GM12874 (cell line): ENCODE measurements around the gene FOXO6.

ENCODE experiments used
- TF ChIP-seq, protein P1 (sequence below): IDR thresholded peaks from 2 replicates; pipeline ENCODE4 v1.5.1; 2011; ENCODE audit warnings: low read depth, mild to moderate bottlenecking, control low read depth, low read length, moderate library complexity; ENCODE audit not compliant: insufficient read depth

FOXO6 gene

DNA sequence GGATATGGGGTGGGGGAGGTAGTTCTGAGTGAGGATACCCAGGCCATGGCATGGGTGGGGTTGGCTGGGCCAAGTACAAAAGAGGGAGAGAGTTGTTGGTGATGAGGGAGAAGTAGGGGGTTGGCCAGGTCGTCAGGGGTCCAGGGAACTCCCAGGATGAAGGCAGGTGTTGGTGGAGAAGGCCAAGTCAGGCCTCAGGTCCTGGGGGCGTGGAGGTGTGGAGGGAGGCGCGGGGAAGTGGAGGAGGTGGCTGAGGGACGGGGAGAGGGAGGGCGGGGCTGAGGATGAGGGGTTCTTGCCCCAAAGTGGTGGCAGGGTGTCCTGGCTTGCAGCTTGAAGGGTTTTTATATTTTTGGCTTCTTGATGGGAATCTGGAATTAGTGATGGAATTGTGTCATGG lies 61.1 kb downstream of the FOXO6 start:
- TF ChIP-seq, protein P1, sequence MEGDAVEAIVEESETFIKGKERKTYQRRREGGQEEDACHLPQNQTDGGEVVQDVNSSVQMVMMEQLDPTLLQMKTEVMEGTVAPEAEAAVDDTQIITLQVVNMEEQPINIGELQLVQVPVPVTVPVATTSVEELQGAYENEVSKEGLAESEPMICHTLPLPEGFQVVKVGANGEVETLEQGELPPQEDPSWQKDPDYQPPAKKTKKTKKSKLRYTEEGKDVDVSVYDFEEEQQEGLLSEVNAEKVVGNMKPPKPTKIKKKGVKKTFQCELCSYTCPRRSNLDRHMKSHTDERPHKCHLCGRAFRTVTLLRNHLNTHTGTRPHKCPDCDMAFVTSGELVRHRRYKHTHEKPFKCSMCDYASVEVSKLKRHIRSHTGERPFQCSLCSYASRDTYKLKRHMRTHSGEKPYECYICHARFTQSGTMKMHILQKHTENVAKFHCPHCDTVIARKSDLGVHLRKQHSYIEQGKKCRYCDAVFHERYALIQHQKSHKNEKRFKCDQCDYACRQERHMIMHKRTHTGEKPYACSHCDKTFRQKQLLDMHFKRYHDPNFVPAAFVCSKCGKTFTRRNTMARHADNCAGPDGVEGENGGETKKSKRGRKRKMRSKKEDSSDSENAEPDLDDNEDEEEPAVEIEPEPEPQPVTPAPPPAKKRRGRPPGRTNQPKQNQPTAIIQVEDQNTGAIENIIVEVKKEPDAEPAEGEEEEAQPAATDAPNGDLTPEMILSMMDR, result no peak

DNA sequence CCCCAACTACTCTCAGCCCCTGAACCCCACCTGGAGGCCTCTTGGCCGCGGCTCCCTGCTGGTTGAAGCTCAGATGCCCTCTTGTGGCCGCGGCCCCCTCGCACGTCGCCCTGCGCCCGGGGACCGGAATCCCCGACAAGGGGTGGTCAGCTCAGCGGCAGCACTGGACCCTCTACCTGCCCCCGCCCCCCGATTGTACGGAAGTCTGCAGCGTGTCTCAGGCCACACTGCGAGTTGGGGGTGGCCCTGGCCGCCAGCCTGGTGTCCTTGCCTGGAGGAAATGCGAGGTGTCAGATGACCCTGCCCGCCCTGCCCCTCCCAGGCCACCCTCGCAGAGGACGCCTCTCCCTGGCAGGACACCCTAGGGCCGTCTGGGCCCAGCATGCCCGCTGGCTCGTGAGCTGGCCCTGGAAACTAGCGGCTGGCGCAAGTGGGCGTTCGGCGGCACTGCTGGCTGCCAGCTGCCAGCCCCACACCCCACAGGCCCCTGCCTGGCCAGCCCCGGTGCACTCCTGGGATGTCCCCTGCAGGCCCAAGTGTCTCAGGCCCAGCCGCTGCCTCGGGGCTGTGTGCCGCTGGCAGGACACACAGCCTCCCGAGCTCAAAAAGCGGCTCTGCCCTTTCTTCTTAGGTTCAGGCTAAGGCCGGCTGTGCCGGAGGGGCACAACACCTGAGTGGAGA lies 62.4 kb downstream of the FOXO6 start:
- TF ChIP-seq, protein P1, result no peak

DNA sequence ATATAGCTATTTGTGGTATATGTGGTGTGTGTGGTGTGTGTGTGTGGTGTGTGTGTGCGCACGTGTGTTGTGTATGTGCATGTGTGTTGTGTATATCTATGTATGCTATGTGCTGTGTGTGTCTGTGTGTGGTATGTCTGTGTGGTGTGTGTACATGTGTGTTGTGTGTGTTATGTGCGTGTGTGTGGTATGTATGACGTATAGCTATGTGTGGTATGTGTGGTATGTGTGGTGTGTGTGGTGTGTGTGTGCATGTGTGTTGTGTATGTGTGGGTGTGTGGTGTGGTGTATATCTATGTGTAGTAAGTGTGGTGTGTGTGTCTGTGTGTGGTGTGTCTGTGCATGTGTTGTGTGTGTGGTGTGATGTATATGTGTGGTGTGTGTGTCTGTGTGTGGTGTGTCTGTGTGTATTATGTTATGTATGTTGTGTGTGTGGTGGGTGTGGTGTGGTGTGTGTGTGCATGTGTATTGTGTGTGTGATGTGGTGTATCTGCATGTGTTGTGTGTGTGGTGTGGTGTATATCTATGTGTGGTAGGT lies 63.4 kb downstream of the FOXO6 start:
- TF ChIP-seq, protein P1, result no peak

DNA sequence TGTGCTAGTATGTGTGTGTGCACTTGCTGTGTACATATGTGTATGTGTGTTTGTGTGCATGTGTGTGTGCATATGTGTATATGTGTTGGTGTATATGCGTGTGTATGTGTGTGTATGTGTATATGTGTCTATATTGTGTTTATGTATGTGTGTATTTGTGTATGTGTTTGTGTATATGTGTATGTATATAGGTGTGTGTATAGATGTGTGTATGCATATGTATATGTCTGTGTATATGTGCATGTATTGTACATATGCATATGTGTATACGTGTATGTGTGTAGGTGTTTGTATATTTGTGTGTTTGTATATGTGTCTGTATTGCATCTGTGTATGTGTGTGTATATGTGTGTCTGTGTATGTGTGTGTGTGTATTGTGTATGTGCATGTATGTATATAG lies 64.1 kb downstream of the FOXO6 start:
- TF ChIP-seq, protein P1, result no peak

DNA sequence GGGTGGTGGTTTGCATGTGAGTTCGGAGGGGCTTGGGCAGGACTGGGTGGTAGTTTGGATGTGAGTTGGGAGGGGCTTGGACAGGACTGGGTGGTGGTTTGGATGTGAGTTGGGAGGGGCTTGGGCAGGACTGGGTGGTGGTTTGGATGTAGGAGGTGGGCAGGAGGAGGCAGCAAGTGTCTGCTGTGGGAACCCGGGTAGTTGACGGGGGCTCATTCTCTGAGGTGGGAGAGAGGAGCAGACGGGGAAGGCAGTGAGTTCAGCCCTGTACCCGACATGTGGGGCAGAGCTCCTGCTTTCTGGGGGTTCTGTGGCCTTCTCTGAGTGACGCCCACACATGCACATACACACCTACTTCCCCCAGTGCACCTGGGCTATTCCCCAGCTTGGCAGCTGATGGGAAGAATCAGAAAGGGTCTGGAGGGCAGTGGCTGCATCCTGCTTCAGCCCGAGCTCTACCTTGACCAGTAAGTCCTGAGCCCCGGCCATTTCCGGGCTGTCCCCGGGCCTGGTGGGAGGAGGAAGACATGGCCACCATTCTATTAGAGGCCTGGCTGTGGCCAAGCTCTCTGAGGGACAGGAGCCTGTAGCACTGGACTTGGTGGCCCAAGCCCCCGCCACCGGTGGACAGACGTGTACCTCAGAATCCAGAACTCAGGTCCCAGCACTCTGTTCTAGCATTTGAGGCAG lies 65.1 kb downstream of the FOXO6 start:
- TF ChIP-seq, protein P1, result no peak

DNA sequence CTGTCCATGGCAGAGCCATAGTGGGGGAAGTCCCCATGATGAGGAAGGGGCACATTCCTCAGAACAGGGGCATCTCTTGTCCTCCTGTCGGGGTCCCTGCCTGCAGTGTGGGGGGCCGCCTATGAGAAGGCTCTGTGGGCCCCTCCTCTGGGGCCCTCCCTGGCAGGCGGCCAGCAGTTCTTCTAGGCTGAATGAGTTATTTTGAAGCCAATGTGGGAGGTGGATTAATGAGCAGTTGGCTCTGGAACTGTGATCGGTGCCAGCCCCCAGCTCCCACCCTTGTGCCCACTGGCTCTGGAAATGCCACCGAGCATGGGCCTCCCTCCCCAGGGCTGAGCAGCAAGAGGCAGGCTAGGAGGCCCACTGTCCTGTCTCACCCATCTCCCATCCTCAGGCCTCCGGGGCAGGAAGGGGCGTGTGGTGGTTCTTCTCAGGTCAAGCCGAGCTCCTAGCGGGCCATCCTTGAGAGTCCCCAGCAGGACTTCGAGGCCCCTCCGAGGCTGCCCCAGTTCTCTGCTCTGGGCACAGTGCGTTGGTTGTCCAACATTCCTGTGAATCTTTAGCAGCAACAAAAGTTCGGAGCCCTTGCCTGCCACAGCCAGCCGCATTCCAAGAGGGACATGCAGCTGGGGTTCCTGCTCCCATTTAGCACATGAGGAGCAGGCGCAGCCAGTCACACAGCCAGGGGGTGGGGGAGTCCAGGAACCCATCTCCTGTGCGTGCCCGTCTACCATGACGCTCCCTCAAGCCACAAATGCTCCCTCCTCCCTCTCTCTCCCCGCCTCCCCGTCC lies 66.1 kb downstream of the FOXO6 start:
- TF ChIP-seq, protein P1, result no peak
